GM12891 (cell line): ENCODE measurements around the gene C10orf90.

Experiments
- DNase-seq: peaks from one replicate; pipeline ENCODE4 v3.0.0; 2011; ENCODE audit warnings: low spot score; ENCODE audit not compliant: insufficient read length
- FAIRE-seq: peaks from 2 replicates; lab custom pipeline; 2011; peaks lifted over from hg19 to GRCh38; lab: Jason Lieb, UNC
- PAX5 ChIP-seq: IDR thresholded peaks from 2 replicates; pipeline ENCODE4 v1.6.1; 2011; ENCODE audit warnings: low read length, moderate library complexity, mild to moderate bottlenecking; ENCODE audit not compliant: insufficient read depth, severe bottlenecking
- POLR2A ChIP-seq: IDR thresholded peaks from 2 replicates; pipeline ENCODE4 v1.6.1; 2011; ENCODE audit warnings: low read depth, low read length, control low read depth
- POLR2AphosphoS5 ChIP-seq: IDR thresholded peaks from 2 replicates; pipeline ENCODE4 v1.6.1; 2011; ENCODE audit warnings: low read depth, low read length, control low read depth
- POU2F2 ChIP-seq: IDR thresholded peaks from 2 replicates; pipeline ENCODE4 v1.6.1; 2011; ENCODE audit warnings: low read depth, mild to moderate bottlenecking, control low read depth, low read length, moderate library complexity
- SPI1 ChIP-seq: IDR thresholded peaks from 2 replicates; pipeline ENCODE4 v1.6.1; 2011; ENCODE audit warnings: low read depth, low read length, control low read depth
- TAF1 ChIP-seq: IDR thresholded peaks from 2 replicates; pipeline ENCODE4 v1.6.1; 2011; ENCODE audit warnings: low read depth, low read length, control low read depth

The C10orf90 gene

GRCh38 chr10:126533644-126534043 lies 136.8 kb downstream of the C10orf90 start:
- no peak for DNase-seq
- TF ChIP-seq POLR2AphosphoS5 (no peak), POU2F2 (no peak), PAX5 (no peak), SPI1 (no peak), POLR2A (no peak), TAF1 (no peak)

DNA sequence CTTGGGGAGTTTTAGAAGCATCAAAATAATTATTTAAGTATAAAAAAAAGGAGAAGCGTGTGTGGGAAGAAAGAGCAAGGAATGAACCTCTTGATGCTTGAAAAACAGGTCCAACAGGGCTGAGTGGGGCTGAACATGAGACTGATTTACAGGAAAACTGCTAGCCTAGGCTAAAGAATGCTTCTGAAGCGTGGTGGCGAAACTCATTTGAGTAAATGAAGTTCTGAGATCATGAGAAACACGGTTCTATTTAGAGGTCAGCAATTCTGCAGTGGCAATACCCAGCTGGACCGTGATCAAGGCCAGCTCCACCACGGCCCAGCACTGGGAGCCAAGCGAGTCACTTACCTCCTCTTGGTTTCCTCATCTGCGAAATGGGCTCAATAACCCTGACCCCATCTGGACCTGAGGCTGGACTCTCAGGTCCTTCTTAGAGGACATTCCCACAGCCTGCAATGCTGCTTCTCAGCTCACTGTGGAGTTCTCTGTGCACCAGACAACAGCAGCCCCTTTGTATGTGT lies 142.1 kb downstream of the C10orf90 start:
- DNase-seq: no peak
- no peak for FAIRE-seq
- TF ChIP-seq POU2F2 (no peak), SPI1 (no peak), POLR2AphosphoS5 (no peak), TAF1 (no peak), POLR2A (no peak), PAX5 (no peak)

More at GRCh38 chr10:126533644-126534043, 136.8 kb downstream of the C10orf90 start:
- FAIRE-seq: no peak

DNA sequence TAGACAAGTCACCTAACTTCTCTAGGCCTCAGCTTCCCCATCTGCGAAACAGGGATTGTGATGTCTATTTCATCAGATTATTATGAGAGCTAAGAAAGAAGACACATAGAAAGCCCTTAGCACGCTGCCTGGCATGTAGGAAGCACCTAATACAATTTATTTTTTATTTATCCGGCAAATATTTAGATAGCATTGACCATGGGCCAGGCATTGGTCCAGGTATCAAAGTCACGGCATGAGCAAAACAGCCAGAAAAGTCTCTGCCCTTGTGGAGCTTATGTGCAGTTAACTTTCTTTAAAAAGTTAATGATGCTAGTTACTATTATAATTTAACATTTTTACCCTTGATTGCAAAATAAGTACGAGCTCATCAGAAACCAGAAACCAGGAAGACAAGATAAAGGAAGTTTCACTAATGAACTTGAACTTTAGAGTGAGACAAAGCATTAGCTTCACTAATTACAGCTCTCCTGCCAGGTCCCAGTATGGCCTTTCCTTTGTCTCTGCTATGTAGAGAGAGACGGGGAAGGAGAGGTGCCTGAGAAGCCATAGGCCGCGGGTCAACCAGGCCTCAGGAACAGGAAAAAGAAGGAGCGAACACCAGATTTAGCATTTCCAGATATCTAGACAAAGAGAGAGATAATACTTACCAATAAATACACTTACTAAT lies 142.7 kb downstream of the C10orf90 start:
- no peak for FAIRE-seq
- TF ChIP-seq POLR2A (no peak), POU2F2 (no peak), POLR2AphosphoS5 (no peak)
- DNase-seq: no peak

- TF ChIP-seq PAX5: no peak
- no peak for TF ChIP-seq POLR2A
- no peak for TF ChIP-seq POU2F2
- TF ChIP-seq TAF1: no peak
- no peak for TF ChIP-seq POLR2AphosphoS5
- no peak for TF ChIP-seq SPI1
- FAIRE-seq: no peak
- DNase-seq: no peak
These were observed 145.2 kb downstream of the C10orf90 start for GRCh38 chr10:126525326-126525725.

- FAIRE-seq: no peak
- TF ChIP-seq POLR2AphosphoS5 (no peak), POU2F2 (no peak), SPI1 (no peak), POLR2A (no peak), PAX5 (no peak)
- DNase-seq: no peak
These were observed 146.0 kb downstream of the C10orf90 start for GRCh38 chr10:126524526-126524925.

DNA sequence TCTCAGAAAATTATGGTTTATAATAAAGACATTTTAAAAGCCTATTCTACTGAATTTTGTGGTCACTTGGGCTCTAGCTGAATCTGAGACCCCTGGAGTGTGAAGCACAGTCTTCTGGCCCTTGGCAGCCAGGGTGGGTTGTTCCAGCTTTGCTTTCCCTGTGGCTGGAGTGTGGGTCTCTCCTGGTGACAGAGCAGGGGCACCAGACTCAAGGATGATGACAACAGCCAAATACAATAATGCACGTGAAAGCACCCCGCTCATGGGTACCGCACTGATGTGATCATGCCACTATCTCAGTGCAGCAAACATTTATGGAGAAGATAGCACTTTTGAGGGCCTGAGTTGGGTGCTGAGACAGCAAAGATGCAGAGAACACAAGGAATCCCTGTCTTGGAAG lies 147.4 kb downstream of the C10orf90 start:
- FAIRE-seq: no peak
- TF ChIP-seq SPI1 (no peak), POLR2A (no peak), POU2F2 (no peak), PAX5 (no peak), TAF1 (no peak), POLR2AphosphoS5 (no peak)
- DNase-seq: no peak

DNA sequence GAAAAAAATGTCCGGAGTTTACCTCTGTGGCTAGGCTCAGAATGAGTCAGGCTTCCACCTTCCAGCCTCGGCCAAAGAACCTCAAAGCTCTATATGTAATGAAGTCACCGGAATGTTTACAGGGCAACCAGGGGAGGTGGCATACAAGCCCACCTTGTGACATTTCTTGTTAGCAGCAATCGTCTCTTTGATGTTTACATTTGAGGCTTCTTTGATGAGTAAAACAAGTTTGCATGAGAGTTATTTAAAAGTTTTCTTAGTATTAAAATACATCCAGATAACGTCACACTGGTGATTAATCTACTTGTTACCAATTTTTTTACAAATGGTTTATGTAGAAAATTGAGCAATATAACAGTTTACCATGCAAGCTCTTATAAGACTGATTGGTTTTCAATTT lies 149.1 kb downstream of the C10orf90 start:
- no peak for TF ChIP-seq POU2F2
- TF ChIP-seq TAF1: no peak
- no peak for TF ChIP-seq POLR2AphosphoS5
- TF ChIP-seq PAX5: no peak
- no peak for TF ChIP-seq SPI1
- TF ChIP-seq POLR2A: no peak
- FAIRE-seq (no peak), DNase-seq (no peak)

DNA sequence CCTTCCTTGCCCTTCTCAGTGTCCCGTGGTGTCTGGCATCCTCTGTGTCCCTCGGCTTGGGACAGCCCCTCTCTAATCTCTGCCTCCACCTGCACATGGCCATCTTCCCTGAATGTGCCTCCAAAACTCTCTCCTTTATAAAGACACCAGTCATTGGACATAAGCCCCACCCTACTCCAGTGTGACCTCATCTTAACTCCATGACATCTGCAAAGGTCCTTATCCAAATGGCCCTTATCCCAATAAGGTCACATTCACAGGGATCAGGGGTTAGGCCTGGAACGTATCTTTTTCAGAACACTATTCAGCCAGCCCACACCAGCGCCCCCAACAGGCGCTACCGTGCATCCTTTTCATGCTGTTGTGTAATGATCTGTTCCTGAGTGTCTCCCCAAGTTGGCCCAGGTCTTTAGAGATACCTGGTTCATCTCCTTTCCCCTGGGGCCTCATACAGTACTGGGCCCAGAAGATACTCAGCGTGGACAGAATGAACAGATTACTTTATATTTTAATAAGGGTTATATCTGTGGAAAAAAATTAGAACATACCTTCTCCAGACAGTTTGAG lies 149.7 kb downstream of the C10orf90 start:
- TF ChIP-seq TAF1 (no peak), POLR2AphosphoS5 (no peak), POU2F2 (no peak), POLR2A (no peak), SPI1 (no peak), PAX5 (no peak)
- FAIRE-seq: no peak
- no peak for DNase-seq

GRCh38 chr10:126519992-126520391 lies 150.5 kb downstream of the C10orf90 start:
- DNase-seq (no peak), FAIRE-seq (no peak)
- TF ChIP-seq SPI1 (no peak), POU2F2 (no peak), POLR2AphosphoS5 (no peak)

DNA sequence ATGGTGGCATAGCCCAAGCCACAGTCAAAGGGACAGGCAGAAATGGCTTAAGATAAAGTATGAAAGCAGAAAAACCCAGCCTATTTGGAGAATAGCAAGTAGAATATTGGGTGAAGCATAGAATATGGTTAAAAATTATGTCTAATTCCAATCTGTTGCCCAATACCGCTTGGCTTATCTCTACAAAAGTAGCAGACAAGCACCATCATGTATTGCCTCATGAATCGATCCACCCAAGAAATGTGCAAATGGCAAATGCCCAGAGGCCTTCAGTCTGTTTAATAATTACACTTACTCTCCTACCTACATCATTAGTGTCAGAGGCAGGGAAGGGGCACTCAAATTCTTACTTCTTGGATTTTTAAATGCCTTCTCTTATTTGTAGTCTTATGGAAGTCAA lies 151.3 kb downstream of the C10orf90 start:
- no peak for DNase-seq
- no peak for FAIRE-seq
- TF ChIP-seq TAF1 (no peak), POLR2AphosphoS5 (no peak), SPI1 (no peak), POLR2A (no peak), POU2F2 (no peak), PAX5 (no peak)
